ENCODE data around the gene TP53INP2.
A peak's percentile ranks its signal among the peaks of the same experiment; 100 is the strongest.
"Not testable (repeated sequence)": the region's sequence is repeated elsewhere in the genome, so short reads cannot be mapped to it uniquely, and the experiment has no call there.

TP53INP2 gene

GRCh38 chr20:34704177-34705007, at the start of gene TP53INP2:
TP53INP2 (plus strand) TSS chr20:34704344; CDS start chr20:34708740, 4,396 bp downstream.
- peak within 1 kb of the TSS; percentile 65 for H3K4me3 ChIP-seq (ENCODE audit: low read depth, low read length)
- no peak for TF ChIP-seq CTCF (IDR thresholded peaks at IDR 0.05; ENCODE audit: borderline replicate concordance, insufficient read depth, low read depth, low read length)

GRCh38 chr20:34658654-34659053, 45.5 kb upstream of the TP53INP2 start:
- not testable (repeated sequence) for H3K4me3 ChIP-seq (ENCODE audit: low read depth, low read length)

GRCh38 chr20:34661811-34662210, 42.3 kb upstream of the TP53INP2 start:
- not testable (repeated sequence) for H3K4me3 ChIP-seq (ENCODE audit: low read depth, low read length)

GRCh38 chr20:34663213-34663943, 40.8 kb upstream of the TP53INP2 start:
- H3K4me3 ChIP-seq (ENCODE audit: low read depth, low read length): no peak overlapping the region
- TF ChIP-seq CTCF (IDR thresholded peaks at IDR 0.05; ENCODE audit: borderline replicate concordance, insufficient read depth, low read depth, low read length): no peak

- not testable (repeated sequence) for H3K4me3 ChIP-seq (ENCODE audit: low read depth, low read length)
Observed at GRCh38 chr20:34664751-34665150, 39.4 kb upstream of the TP53INP2 start.

- no peak overlapping the region for H3K4me3 ChIP-seq (ENCODE audit: low read depth, low read length)
- no peak for TF ChIP-seq CTCF (IDR thresholded peaks at IDR 0.05; ENCODE audit: borderline replicate concordance, insufficient read depth, low read depth, low read length)
Observed at GRCh38 chr20:34669094-34669493, 35.0 kb upstream of the TP53INP2 start.

GRCh38 chr20:34673412-34673811, 30.7 kb upstream of the TP53INP2 start:
- H3K4me3 ChIP-seq (ENCODE audit: low read depth, low read length): no peak overlapping the region
- no peak for TF ChIP-seq CTCF (IDR thresholded peaks at IDR 0.05; ENCODE audit: borderline replicate concordance, insufficient read depth, low read depth, low read length)

GRCh38 chr20:34675561-34675960, 28.6 kb upstream of the TP53INP2 start:
- no peak for TF ChIP-seq CTCF (IDR thresholded peaks at IDR 0.05; ENCODE audit: borderline replicate concordance, insufficient read depth, low read depth, low read length)
- no peak overlapping the region for H3K4me3 ChIP-seq (ENCODE audit: low read depth, low read length)
